Mammary epithelial cell (primary cell): ENCODE results near the gene CIPC.

ENCODE experiments used
- EZH2 ChIP-seq: IDR thresholded peaks from 2 replicates; pipeline ENCODE4 v1.6.1; 2012; ENCODE audit warnings: low read length, inconsistent platforms, borderline replicate concordance
- TF ChIP-seq, protein P1 (sequence below), 2 donors: IDR thresholded peaks in 1 of 2; conservative IDR thresholded peaks in 1 of 2; 2 replicates each; pipeline ENCODE4 v1.5.1; 2011 to 2012; ENCODE audit warnings: inconsistent platforms in 2 of 2, low read length in 2 of 2, mild to moderate bottlenecking in 2 of 2, control low read depth in 1 of 2, low read depth in 1 of 2; ENCODE audit not compliant: insufficient read depth in 1 of 2; ENCODE audit errors: extremely low read depth in 1 of 2

DNA sequence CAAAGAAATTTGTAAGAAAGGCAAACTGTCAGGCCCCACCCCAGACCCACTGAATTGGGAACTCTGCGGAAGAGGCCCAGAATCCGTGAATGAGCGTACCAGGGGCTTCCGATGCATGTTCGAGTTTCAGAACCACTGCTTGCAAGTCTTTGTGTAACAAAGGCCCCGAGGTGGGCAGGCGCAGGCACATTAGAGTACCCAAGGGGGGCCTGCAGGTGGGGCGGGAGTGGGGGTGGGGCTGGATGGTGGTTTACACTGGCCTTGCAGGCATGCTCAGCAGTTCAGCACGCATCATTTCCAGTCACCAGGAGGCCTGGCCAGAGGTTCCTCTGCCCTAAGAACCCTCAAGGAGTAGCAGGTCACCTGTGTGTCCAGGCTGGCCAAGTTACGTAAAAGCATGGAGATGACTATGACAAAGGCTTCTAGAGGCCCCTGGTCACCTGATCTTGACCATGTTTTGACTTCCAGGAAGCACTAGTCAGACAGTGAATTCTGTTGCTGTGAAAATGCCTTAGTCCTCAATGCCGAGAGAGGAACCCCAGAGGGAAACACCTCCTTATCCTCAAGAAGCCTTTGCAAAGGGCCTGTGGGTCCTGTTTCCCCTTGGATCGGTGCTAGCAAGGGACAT, 36.3 kb upstream of the CIPC start:
- TF ChIP-seq, protein P1, sequence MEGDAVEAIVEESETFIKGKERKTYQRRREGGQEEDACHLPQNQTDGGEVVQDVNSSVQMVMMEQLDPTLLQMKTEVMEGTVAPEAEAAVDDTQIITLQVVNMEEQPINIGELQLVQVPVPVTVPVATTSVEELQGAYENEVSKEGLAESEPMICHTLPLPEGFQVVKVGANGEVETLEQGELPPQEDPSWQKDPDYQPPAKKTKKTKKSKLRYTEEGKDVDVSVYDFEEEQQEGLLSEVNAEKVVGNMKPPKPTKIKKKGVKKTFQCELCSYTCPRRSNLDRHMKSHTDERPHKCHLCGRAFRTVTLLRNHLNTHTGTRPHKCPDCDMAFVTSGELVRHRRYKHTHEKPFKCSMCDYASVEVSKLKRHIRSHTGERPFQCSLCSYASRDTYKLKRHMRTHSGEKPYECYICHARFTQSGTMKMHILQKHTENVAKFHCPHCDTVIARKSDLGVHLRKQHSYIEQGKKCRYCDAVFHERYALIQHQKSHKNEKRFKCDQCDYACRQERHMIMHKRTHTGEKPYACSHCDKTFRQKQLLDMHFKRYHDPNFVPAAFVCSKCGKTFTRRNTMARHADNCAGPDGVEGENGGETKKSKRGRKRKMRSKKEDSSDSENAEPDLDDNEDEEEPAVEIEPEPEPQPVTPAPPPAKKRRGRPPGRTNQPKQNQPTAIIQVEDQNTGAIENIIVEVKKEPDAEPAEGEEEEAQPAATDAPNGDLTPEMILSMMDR (conservative IDR thresholded peaks at IDR 0.05 in 1 of 2, IDR thresholded peaks at IDR 0.05 in 1 of 2; ENCODE audit: extremely low read depth in 1 of 2, insufficient read depth in 1 of 2, low read depth in 1 of 2, low read length in 2 of 2) = no peak
- TF ChIP-seq EZH2 = no peak
